Neural cell (in vitro differentiated cells): ENCODE data around the gene HNRNPR. TPM values are rescaled to one million over a fixed set of nuclear protein-coding genes. Genes with fewer than 3 reads are reported as not detected.

Experiments
- H2AFZ ChIP-seq: fragments of 200-600, 300-800 bp; sonication (generic), shearing (Covaris generic); 2 replicates; pipeline ENCODE4 v1.6.0; 2014; ENCODE audit warnings: low read depth, mild to moderate bottlenecking, antibody characterized with exemption, low read length, moderate library complexity
- H3F3A ChIP-seq: fragments of 200-600 bp; shearing (Covaris generic); 2 replicates; pipeline ENCODE4 v1.6.1; 2016; ENCODE audit warnings: mild to moderate bottlenecking, moderate library complexity, mixed read lengths, antibody characterized with exemption, low read length; ENCODE audit not compliant: insufficient read depth, poor library complexity, severe bottlenecking
- H3K27ac ChIP-seq: fragments of 200-600, 300-800 bp; sonication (generic), shearing (Covaris generic); 2 replicates; pipeline ENCODE4 v1.5.1; 2014; ENCODE audit warnings: mild to moderate bottlenecking, low read length, moderate library complexity
- H3K27me3 ChIP-seq: fragments of 300-800, 200-600 bp; sonication (generic), shearing (Covaris generic); 2 replicates; pipeline ENCODE4 v1.6.0; 2014; ENCODE audit warnings: mild to moderate bottlenecking, low read depth, low read length, moderate library complexity; ENCODE audit not compliant: insufficient read depth
- H3K36me3 ChIP-seq: fragments of 300-800, 200-600 bp; sonication (generic), shearing (Covaris generic); 2 replicates; pipeline ENCODE4 v1.5.1; 2014; ENCODE audit warnings: mild to moderate bottlenecking, antibody characterized with exemption, low read length, moderate library complexity; ENCODE audit not compliant: insufficient read depth
- H3K4me2 ChIP-seq: fragments of 300-800, 200-600 bp; sonication (generic), shearing (Covaris generic); 2 replicates; pipeline ENCODE4 v1.6.0; 2014; ENCODE audit warnings: mild to moderate bottlenecking, low read length
- H3K4me3 ChIP-seq: fragments of 300-800, 200-600 bp; sonication (generic), shearing (Covaris generic); 2 replicates; pipeline ENCODE4 v1.5.1; 2014; ENCODE audit warnings: mild to moderate bottlenecking, low read length, moderate library complexity
- H3K79me2 ChIP-seq: fragments of 200-600 bp; shearing (Covaris generic); replicated peaks from 2 replicates; pipeline ENCODE4 v1.6.0; 2014; ENCODE audit warnings: mild to moderate bottlenecking, low read length, moderate library complexity; ENCODE audit not compliant: insufficient read depth
- H3K9ac ChIP-seq: fragments of 300-800, 200-600 bp; sonication (generic), shearing (Covaris generic); 2 replicates; pipeline ENCODE4 v1.6.1; 2016; ENCODE audit warnings: mild to moderate bottlenecking, low read length, mixed read lengths
- H3K9me2 ChIP-seq: fragments of 200-600 bp; shearing (Covaris generic); 2 replicates; pipeline ENCODE4 v1.6.1; 2016; ENCODE audit warnings: mild to moderate bottlenecking, low read length, mixed read lengths; ENCODE audit not compliant: insufficient read depth
- H3K9me3 ChIP-seq: fragments of 200-600, 300-800 bp; sonication (generic), shearing (Covaris generic); 2 replicates; pipeline ENCODE4 v1.6.1; 2016; ENCODE audit warnings: mild to moderate bottlenecking, mixed run types, low read length, moderate library complexity, mixed read lengths
- H4K20me1 ChIP-seq: fragments of 200-600 bp; shearing (Covaris generic); 2 replicates; pipeline ENCODE4 v1.6.1; 2016; ENCODE audit warnings: mild to moderate bottlenecking, mixed run types; ENCODE audit not compliant: insufficient read depth
- CTCF ChIP-seq: fragments of 450-650 bp; IDR thresholded peaks from 2 replicates; pipeline ENCODE4 v1.5.1; 2014; ENCODE audit warnings: antibody characterized with exemption, mild to moderate bottlenecking, moderate library complexity; ENCODE audit not compliant: poor library complexity, severe bottlenecking
- EP300 ChIP-seq: fragments of 450-650 bp; conservative IDR thresholded peaks from 2 replicates; pipeline ENCODE4 v1.6.1; 2014; ENCODE audit warnings: antibody characterized with exemption, mild to moderate bottlenecking, moderate library complexity; ENCODE audit not compliant: poor library complexity, severe bottlenecking
- EZH2 ChIP-seq: fragments of 200-600, 300-800 bp; shearing (Covaris generic), sonication (generic); IDR thresholded peaks from 2 replicates; pipeline ENCODE4 v1.6.1; 2014; ENCODE audit warnings: antibody characterized with exemption, low read length, borderline replicate concordance, mild to moderate bottlenecking; ENCODE audit not compliant: insufficient read depth, poor library complexity, severe bottlenecking
- MXI1 ChIP-seq: fragments of 450-650 bp; conservative IDR thresholded peaks from 2 replicates; pipeline ENCODE4 v1.6.1; 2014; ENCODE audit warnings: antibody characterized with exemption, mild to moderate bottlenecking; ENCODE audit not compliant: poor library complexity, severe bottlenecking
- POLR2AphosphoS5 ChIP-seq: IDR thresholded peaks from 2 replicates; pipeline ENCODE4 v1.6.1; 2012
- RAD21 ChIP-seq: fragments of 450-650 bp; conservative IDR thresholded peaks from 2 replicates; pipeline ENCODE4 v1.6.1; 2014; ENCODE audit warnings: antibody characterized with exemption, mild to moderate bottlenecking, moderate library complexity
- REST ChIP-seq: IDR thresholded peaks from 2 replicates; pipeline ENCODE4 v1.6.1; 2012; ENCODE audit warnings: borderline replicate concordance
- SMC3 ChIP-seq: fragments of 450-650 bp; conservative IDR thresholded peaks from 2 replicates; pipeline ENCODE4 v1.6.1; 2014; ENCODE audit warnings: antibody characterized with exemption, mild to moderate bottlenecking, moderate library complexity; ENCODE audit not compliant: poor library complexity
- TAF1 ChIP-seq: IDR thresholded peaks from 2 replicates; pipeline ENCODE4 v1.6.1; 2012; ENCODE audit warnings: low read depth
- polyA plus RNA-seq: library from polyadenylated mRNA; depleted of rRNA; stranded (reverse); fragments of >200 nt; gene quantifications from 2 replicates; pipeline ENCODE4 v1.2.3, GENCODE V29; 2014

The HNRNPR gene
- polyA plus RNA-seq, 1 donor from 2014 or later: 345 TPM

GRCh38 chr1:23296931-23297330 lies 47.2 kb downstream of the HNRNPR start:
- H3K79me2 ChIP-seq: no peaks in the 10 kb centered on the region
- no peaks in the 10 kb centered on the region for H3K9me2 ChIP-seq
- no peak overlapping the region for H2AFZ ChIP-seq
- H3K27me3 ChIP-seq: no peaks in the 10 kb centered on the region
- no peak overlapping the region for H3K27ac ChIP-seq
- H4K20me1 ChIP-seq: no peaks in the 10 kb centered on the region
- H3K4me2 ChIP-seq: no peak overlapping the region
- no peaks in the 10 kb centered on the region for H3K9me3 ChIP-seq
- H3K4me3 ChIP-seq: no peak overlapping the region
- H3F3A ChIP-seq: no peaks in the 10 kb centered on the region
- H3K9ac ChIP-seq: no peak overlapping the region
- TF ChIP-seq REST (no peak), MXI1 (no peak), TAF1 (no peak), RAD21 (no peak), EZH2 (no peak), EP300 (no peak), SMC3 (no peak), CTCF (no peak), POLR2AphosphoS5 (no peak)
- H3K36me3 ChIP-seq: peaks cover 9% of the 10 kb centered on the region

DNA sequence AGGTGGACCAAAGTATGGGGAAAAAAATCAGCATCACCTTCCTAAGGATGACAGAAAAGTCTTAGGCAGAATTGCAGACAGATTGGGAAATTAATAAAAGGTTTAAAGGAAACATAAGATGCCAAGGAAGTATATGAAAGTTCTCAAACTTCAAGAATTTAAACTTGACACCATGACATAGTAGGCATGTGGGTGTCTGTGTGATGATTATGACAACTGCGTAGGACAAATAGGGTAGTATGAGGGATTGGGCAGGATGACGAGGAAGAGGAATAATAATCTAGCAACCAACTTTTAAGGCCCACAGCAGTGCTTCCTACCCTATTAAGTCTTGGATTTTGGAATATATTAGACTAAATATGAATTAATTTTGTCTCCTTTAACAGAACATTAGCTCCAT lies 52.4 kb downstream of the HNRNPR start:
- no peak overlapping the region for H3K9ac ChIP-seq
- no peak overlapping the region for H3K4me3 ChIP-seq
- no peaks in the 10 kb centered on the region for H3F3A ChIP-seq
- no peaks in the 10 kb centered on the region for H3K9me2 ChIP-seq
- no peaks in the 10 kb centered on the region for H3K79me2 ChIP-seq
- H3K9me3 ChIP-seq: no peaks in the 10 kb centered on the region
- H4K20me1 ChIP-seq: no peaks in the 10 kb centered on the region
- H3K27ac ChIP-seq: no peak overlapping the region
- no peaks in the 10 kb centered on the region for H3K36me3 ChIP-seq
- no peaks in the 10 kb centered on the region for H3K27me3 ChIP-seq
- TF ChIP-seq SMC3: no peak
- no peak for TF ChIP-seq MXI1
- no peak for TF ChIP-seq EZH2
- TF ChIP-seq EP300: no peak
- TF ChIP-seq POLR2AphosphoS5: no peak
- no peak for TF ChIP-seq CTCF
- no peak for TF ChIP-seq RAD21
- no peak for TF ChIP-seq REST
- TF ChIP-seq TAF1: no peak
- H2AFZ ChIP-seq: no peak overlapping the region
- H3K4me2 ChIP-seq: no peak overlapping the region
